ENCODE results near the gene MPDU1. TPM values are rescaled to one million over a fixed set of nuclear protein-coding genes. Genes with fewer than 3 reads are reported as not detected.

MPDU1 gene
- total RNA-seq, 1 donor from 2014 or later, result 157 TPM

DNA sequence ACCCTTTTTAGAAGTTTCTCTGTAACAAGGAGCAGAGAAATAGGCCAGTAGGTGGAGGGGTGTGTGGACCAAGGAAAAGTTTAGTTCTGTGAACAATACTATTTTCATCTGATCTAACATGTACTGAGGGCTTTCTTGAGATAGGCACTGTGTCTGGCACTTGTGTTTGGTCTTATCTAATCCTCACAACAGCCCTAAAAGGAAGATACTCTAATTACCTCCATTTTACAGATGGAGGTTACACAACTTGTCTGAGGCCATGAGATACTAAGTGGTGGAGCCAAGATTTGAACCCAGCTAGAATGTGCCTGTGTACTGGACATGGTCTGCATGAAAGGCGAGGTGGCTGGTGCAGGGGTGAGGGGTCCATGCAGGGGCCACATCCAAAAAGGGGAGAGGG is 30.3 kb upstream of the MPDU1 start:
- Histone ChIP-seq H3K36me3 (peaks cover 4 to 7% of the 10 kb centered on the region in 2 donors), H3K27me3 (no peaks in the 10 kb centered on the region), H3K27ac (peak overlapping the region in 1 of 2 donors; percentile 33), H3K9me3 (no peaks in the 10 kb centered on the region), H3K4me1 (peaks cover under 1 to 12% of the 10 kb centered on the region in 2 donors), H3K4me3 (no peak overlapping the region)
- TF ChIP-seq, protein P1, sequence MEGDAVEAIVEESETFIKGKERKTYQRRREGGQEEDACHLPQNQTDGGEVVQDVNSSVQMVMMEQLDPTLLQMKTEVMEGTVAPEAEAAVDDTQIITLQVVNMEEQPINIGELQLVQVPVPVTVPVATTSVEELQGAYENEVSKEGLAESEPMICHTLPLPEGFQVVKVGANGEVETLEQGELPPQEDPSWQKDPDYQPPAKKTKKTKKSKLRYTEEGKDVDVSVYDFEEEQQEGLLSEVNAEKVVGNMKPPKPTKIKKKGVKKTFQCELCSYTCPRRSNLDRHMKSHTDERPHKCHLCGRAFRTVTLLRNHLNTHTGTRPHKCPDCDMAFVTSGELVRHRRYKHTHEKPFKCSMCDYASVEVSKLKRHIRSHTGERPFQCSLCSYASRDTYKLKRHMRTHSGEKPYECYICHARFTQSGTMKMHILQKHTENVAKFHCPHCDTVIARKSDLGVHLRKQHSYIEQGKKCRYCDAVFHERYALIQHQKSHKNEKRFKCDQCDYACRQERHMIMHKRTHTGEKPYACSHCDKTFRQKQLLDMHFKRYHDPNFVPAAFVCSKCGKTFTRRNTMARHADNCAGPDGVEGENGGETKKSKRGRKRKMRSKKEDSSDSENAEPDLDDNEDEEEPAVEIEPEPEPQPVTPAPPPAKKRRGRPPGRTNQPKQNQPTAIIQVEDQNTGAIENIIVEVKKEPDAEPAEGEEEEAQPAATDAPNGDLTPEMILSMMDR (IDR thresholded peaks at IDR 0.05), result no peak
- intact Hi-C loops (cut with DNase I), result no loop called here
- DNase-seq (ENCODE audit: low spot score in 2 of 2), result no peak

DNA sequence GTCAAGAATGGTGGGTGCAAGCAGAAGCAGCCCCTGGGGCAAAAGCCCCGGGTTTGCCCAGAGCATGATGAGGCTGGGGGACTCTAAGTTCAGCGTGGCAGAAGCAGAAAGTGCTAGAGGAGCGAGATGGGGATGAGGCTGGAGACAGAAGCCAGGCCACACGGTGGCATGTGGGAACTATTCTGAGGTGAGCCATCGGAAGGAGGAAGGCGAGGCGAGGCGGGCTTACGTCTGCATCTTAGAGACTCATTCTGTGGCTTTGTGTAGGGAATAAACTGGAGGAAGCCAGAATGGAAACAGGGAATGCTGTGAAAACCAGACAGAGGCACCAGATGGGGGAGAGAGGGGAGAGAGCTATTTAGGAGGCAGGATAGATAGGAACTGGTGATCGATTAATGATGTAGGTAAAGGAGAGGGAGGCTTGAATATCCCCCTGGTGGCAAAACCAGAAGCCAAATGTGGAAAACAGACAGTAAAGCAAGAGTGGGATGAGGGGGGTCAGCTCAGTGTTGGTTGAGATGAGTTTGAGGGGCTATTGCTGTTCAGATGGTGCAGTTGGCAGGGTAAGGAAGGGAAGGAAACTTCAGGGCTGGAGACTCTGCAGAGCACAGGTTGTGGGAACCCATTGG is 28.2 kb upstream of the MPDU1 start:
- intact Hi-C loops (cut with DNase I), result no loop called here
- H3K9me3 ChIP-seq, result no peaks in the 10 kb centered on the region
- TF ChIP-seq, protein P1 (IDR thresholded peaks at IDR 0.05), result no peak

DNA sequence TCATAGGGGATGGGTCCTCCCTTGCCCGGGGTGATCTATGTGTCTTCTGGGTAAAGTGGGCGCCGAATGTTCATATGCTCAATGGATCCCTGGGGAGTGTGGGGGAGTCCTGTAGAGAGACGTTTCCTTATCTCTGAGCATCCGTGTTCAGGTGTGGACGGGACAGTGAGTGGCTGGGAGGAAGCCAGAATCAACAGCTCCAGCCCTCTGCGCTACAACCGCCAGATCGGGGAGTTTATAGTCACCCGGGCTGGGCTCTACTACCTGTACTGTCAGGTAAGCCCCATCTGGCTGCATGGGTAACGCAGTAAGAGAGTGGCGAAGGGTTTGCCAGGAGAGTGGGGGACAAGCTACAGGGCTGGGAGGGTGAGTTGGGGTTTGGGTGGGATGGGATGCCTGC is 27.0 kb upstream of the MPDU1 start:
- DNase-seq (ENCODE audit: low spot score in 2 of 2), result no peak
- H3K27ac ChIP-seq, result peak overlapping the region; percentile 90 to 97
- TF ChIP-seq, protein P1 (IDR thresholded peaks at IDR 0.05), result no peak
- H3K4me1 ChIP-seq, result peaks cover 27 to 34% of the 10 kb centered on the region in 2 donors
- peaks cover under 1 to 7% of the 10 kb centered on the region in 2 donors for H3K36me3 ChIP-seq
- no peaks in the 10 kb centered on the region for H3K9me3 ChIP-seq
- H3K4me3 ChIP-seq, result no peak overlapping the region
- no peaks in the 10 kb centered on the region for H3K27me3 ChIP-seq
- intact Hi-C loops (cut with DNase I), result no loop called here

More for the DNA sequence above, 28.2 kb upstream of the MPDU1 start:
- H3K27ac ChIP-seq, result no peak overlapping the region
- DNase-seq (ENCODE audit: low spot score in 2 of 2), result no peak
- no peak overlapping the region for H3K4me3 ChIP-seq
- peaks cover 20 to 29% of the 10 kb centered on the region in 2 donors for H3K4me1 ChIP-seq
- H3K27me3 ChIP-seq, result no peaks in the 10 kb centered on the region
- H3K36me3 ChIP-seq, result peaks cover 4 to 7% of the 10 kb centered on the region in 2 donors

DNA sequence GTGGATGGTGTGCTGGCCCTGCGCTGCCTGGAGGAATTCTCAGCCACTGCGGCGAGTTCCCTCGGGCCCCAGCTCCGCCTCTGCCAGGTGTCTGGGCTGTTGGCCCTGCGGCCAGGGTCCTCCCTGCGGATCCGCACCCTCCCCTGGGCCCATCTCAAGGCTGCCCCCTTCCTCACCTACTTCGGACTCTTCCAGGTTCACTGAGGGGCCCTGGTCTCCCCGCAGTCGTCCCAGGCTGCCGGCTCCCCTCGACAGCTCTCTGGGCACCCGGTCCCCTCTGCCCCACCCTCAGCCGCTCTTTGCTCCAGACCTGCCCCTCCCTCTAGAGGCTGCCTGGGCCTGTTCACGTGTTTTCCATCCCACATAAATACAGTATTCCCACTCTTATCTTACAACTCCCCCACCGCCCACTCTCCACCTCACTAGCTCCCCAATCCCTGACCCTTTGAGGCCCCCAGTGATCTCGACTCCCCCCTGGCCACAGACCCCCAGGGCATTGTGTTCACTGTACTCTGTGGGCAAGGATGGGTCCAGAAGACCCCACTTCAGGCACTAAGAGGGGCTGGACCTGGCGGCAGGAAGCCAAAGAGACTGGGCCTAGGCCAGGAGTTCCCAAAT is 26.4 kb upstream of the MPDU1 start:
- peaks cover 27 to 35% of the 10 kb centered on the region in 2 donors for H3K4me1 ChIP-seq
- no peak overlapping the region for H3K4me3 ChIP-seq
- TF ChIP-seq, protein P1 (IDR thresholded peaks at IDR 0.05), result no peak
- H3K36me3 ChIP-seq, result peaks cover 0 to 7% of the 10 kb centered on the region in 2 donors
- peak overlapping the region; percentile 90 to 97 for H3K27ac ChIP-seq
- H3K27me3 ChIP-seq, result no peaks in the 10 kb centered on the region
- H3K9me3 ChIP-seq, result no peaks in the 10 kb centered on the region
- no peak for DNase-seq (ENCODE audit: low spot score in 2 of 2)
- intact Hi-C loops (cut with DNase I), result no loop called here

DNA sequence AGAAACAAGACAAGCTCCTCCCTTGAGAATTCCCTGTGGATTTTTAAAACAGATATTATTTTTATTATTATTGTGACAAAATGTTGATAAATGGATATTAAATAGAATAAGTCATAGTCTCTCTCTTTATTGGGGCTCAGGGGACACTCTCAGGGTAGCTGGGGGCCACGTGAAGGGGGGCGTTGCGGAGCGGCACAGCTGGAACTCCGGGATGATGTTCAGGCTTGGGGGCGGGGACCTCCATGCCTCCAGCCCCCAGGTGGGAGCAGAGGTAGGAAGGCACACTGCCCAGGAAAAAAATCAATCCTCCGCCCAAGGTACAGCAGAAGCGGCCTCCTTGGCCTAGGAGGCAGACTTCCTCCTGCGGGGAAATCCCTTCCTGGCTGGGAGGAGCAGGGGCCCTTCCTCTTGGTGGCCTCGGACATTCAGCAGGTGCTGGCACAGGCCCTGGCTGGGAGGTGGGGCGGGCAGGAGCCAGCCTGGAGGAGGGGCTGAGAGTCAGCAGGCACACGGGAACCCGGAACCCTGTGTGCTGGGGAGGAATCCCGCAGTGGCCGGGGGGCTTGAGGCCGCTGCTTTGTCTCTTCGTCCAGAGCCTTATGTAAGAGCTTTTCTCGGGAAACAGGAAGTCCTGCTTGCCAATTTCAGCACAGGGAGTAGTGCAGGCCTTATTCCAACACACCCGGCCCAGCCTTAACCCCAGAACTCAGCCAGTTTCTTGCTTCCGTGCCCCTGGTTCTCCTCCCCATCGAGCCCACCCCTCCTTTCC is 25.7 kb upstream of the MPDU1 start:
- Histone ChIP-seq H3K4me3 (peak overlapping the region; percentile 53 to 92), H3K4me1 (peaks cover 33 to 42% of the 10 kb centered on the region in 2 donors), H3K27me3 (no peaks in the 10 kb centered on the region), H3K27ac (peak overlapping the region; percentile 90 to 97), H3K9me3 (no peaks in the 10 kb centered on the region), H3K36me3 (peaks cover 0 to 7% of the 10 kb centered on the region in 2 donors)
- peak; percentile 80 to 90 for DNase-seq (ENCODE audit: low spot score in 2 of 2)
- intact Hi-C loops (cut with DNase I), result no loop called here
- TF ChIP-seq, protein P1 (IDR thresholded peaks at IDR 0.05), result peak in 1 of 3 experiments; percentile 15
